NCI-H1092 (cell line): Measurements from ENCODE around the gene PSMC1.

Source experiments
- DNase-seq: peaks from one replicate; lab custom pipeline; 2025; lab: John Stamatoyannopoulos, UW

The PSMC1 gene

DNA sequence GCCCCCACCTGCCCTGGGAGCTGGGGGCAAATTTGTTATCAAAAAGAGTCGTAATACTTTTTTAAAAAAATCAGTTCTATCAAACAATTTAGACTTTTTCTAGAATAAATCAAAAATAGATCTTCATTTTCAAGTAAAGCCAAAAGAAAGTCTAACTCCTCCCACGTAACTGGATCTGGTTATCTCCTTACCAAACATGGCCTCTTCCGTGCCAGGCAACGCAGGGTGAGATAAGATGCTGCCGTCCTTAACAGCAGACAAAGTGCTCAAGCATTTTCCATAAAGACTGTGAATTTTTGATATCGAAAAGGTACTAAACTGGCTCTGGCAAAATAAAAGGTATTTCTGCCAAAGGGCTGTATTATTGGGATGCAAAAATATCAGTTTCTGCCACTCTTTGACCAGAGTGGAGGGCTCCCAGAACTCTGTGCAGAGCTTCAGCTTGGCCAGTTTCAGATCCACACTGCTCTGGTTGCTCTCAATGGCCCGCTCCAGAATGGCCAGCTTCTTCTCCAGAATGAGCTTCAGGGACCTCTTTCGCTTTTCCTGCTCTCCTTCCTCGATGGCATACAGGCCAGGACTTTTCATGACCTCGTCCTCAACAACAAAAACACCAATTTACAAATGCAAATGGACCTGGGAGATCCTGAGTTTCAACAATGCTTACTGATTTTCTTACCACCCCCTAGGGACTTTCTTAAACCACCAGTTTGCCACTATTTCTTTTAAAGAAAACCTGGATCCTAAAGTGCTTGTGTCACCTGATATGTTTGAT, 46.4 kb downstream of the PSMC1 start:
- DNase-seq, result no peak

DNA sequence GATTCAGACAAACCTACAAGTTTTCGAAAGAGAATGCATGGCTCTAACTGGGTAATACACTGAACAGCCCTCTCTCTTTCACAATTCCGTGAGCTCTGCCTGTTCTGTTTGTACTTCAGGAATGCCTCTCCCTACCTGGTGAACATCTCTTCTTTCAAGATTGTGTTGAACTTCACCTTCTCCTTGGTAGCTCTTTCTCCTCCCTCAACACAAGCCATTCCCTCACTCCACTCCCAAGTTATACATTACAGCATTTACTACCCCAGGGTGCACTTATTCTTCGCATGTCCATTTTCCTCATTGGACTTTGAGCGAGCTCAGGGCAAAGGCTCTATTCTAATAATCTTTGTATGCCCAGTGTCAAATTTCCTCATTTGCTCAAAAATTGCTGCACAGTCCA, 47.1 kb downstream of the PSMC1 start:
- no peak for DNase-seq

DNA sequence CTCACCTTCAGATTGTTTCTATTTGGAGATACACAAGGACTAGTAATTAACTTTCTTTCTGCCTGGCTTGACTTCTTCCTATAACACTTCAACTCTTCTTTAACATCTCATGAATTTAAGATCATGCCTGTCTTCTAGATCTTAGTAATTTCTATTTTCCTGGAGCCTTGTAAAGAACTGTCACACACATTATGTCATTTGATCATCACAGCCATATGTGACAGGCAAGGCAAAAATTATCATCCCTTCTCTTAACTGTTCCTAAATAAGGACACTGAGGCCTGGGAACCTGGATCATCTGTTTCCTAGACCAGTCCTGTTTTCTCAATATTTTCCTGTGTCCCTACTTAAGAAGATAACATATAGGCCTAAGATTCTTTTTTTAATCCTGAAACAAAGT, 48.1 kb downstream of the PSMC1 start:
- DNase-seq, result no peak

DNA sequence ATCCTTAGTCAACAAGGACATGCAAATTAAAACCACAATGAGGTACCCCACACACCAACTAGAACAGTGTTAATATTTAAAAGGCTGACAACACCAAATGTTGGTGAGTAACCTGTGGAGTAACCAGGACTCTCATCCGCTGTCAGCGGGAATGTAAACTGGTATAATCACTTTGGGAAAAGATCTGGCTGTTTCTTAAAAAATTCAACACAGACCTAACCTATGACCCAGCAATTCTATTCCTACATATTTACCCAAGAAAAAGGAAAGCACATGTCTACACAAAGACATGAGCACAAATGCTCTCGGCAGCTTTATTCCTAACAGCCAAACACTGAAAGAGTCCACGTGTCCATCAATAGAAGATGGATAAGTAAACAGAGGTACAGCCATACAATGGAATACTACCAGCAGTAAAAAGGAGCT, 48.8 kb downstream of the PSMC1 start:
- DNase-seq, result peak; percentile 5

DNA sequence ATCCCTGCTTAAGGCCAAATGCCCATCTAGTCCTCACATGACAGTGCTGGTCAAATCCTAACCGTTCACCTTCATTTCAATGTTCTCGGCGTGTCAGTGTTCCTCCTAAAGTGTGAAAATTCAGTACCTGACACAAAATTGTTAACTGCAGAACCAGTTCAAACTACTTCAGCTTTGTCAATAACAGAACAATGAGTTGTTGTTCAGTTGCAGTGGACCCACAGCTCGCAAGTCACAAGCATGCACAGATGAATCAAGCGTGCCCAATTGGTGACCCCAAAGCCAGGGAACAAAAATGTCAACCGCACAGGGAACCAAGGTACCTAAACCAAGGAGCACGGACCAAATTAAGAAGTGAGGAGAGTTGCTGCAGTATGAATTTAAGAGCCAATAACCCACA, 52.2 kb downstream of the PSMC1 start:
- no peak for DNase-seq

DNA sequence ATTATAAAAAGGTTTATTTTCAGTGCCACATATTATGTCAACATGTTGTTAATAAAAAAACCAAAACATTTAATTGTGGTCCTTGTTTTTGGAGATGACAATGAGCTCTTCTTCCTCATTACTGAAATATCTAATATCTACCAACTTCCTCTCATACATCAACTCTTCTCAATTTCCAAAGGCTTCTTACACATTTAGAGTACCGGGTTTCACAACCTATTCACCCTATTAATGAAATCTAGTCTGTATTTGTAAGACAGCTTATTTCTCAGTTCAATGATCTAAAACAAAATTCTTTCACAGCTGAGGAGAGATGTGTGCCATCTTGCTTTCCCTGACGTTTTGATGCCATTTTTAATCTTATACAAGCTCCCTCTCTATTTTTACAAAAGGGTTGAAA, 60.9 kb downstream of the PSMC1 start:
- no peak for DNase-seq

DNA sequence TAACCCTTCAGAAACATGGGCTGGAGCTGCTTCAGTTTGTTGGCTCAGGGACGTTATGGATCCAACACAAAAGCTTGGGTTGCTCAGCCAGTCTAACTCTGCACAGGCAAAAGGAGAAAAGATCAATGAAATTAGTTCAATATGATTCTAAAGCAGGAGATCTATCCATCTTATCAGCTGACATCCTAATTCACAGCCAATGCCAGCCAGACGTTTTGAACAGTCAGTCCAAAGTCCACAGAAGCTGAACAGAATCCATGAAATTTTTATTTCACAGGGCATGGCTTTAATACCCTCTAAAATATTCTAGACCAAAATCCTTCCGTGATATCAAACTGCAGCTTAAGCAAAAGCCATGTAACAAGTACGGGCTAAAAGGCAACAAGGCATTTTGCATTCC, 61.7 kb downstream of the PSMC1 start:
- no peak for DNase-seq

DNA sequence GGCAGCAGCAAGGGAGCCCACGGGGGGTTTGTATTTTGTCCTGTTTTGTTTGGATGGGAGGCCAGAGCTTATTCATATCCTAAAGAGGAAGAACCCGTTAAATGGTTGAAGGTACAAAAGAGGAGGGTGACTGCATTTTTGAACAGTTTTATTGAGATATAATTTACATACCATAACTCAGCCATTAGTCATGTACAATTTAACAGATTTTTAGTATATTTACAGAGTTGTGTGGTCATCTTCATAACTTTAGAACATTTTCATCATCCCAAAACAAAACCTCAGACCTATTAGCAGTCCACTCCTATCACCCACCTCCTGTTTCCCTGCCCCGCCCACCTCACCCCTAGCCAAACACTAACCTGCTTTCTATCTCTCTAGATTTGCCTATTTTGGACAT, 62.8 kb downstream of the PSMC1 start:
- no peak for DNase-seq

DNA sequence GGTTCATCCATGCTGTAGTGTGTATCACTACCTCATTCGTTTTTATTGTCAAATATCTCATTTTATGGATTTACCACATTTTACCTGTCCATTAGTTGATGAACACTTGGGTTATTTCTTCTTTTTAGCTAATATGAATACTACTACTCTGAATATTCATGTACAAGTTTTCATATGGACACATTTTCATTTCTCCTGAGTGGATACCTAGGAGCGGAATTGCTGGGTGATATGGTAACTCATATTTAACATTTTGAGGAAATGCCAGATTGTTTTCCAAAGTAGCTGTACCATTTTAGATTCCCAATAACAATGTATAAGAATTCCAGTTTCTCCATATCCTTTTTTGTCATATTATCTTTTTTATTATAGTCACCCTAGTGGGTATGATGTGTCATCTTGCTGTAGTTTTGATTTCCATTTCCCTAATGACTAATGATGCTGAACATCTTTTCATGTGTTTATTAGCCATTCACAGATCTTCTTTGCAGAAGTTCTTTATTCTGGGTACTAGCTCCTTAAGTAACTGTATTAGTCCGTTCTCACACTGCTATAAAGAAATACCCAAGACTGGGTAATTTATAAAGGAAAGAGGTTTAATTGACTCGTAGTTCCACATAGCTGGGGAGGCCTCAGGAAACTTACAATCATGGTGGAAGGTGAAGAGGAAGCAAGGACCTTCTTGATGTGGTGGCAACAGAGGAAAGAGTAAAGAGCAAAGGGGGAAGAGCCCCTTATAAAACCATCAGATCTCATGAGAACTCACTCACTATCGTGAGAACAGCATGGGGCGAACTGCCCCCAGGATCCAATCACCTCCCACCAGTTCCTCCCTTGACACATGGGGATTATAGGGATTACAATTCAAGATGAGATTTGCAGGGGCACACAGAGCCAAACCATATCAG, 63.5 kb downstream of the PSMC1 start:
- DNase-seq, result no peak

DNA sequence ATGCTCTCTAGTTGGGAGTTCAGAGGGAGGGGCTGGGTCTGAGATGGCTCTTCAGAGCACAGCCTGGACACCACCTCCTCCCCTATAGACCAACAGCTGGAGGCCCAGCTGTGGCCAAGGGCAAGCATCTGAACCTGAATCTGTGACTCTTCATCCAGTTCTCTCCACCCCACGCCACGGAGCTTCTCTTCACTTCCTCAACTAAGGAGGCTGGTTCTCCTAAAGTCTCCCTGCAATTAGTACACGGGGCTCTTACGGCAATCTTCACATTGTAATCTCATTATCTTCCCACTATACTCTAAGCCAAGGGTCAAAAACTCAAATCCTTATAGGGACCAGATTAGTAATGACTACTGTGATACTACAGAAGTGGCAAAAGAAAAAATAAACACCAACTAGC, 65.5 kb downstream of the PSMC1 start:
- DNase-seq, result no peak
